ENCODE data around the gene ARMC12. TPM values are rescaled to one million over a fixed set of nuclear protein-coding genes. Genes with fewer than 3 reads are reported as not detected.

ARMC12 gene
- total RNA-seq, 1 donor from 2014 or later: not detected

DNA sequence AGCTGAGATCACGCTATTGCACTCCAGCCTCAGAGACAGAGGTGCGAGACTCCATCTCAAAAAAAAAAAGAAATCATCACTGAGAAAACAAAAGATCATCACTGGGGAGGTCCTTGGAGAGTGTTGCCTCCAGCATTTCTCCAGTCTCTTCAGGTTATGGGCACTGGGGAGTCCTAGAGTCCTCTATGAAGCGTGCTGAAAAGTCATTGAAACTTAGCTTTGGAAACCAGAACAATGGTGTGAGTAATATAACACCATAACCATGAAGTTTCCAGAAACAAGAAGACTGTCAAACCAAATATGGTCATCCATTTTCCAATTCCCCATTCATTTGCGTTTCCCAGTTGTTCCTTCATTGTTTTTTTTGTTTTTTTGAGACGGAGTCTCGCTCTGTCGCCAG is 13.7 kb downstream of the ARMC12 start:
- no peaks in the 10 kb centered on the region for H3K36me3 ChIP-seq
- no peak overlapping the region for H3K4me3 ChIP-seq
- TF ChIP-seq, protein P1, sequence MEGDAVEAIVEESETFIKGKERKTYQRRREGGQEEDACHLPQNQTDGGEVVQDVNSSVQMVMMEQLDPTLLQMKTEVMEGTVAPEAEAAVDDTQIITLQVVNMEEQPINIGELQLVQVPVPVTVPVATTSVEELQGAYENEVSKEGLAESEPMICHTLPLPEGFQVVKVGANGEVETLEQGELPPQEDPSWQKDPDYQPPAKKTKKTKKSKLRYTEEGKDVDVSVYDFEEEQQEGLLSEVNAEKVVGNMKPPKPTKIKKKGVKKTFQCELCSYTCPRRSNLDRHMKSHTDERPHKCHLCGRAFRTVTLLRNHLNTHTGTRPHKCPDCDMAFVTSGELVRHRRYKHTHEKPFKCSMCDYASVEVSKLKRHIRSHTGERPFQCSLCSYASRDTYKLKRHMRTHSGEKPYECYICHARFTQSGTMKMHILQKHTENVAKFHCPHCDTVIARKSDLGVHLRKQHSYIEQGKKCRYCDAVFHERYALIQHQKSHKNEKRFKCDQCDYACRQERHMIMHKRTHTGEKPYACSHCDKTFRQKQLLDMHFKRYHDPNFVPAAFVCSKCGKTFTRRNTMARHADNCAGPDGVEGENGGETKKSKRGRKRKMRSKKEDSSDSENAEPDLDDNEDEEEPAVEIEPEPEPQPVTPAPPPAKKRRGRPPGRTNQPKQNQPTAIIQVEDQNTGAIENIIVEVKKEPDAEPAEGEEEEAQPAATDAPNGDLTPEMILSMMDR (IDR thresholded peaks at IDR 0.05): no peak
- ATAC-seq: no peak
- intact Hi-C loops (cut with DNase I): no loop called here
- DNase-seq: no peak
- no peaks in the 10 kb centered on the region for H3K4me1 ChIP-seq
- H3K27ac ChIP-seq: no peak overlapping the region
- no peaks in the 10 kb centered on the region for H3K27me3 ChIP-seq (ENCODE audit: low read depth)
- H3K9me3 ChIP-seq: peaks cover 4% of the 10 kb centered on the region

DNA sequence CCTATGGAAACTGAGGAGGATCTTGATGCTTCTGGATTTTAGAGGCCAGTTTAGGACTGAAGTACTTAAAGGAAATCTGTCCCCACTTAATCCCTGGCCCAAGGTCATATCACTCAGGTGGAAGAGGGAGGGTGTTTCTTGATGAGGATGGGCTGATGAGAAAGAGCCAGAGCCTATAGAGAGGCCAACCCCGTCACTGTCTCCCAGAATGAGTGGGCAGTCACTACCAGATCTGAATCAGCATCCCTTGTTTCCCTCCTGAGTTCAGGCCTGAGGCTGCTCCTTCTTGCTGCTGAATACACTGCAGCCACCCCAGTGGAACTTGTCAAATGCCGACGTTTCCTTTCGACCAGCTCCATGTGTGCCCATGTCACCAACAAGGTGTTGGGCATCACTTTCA is 14.8 kb downstream of the ARMC12 start:
- Histone ChIP-seq H3K27me3 (ENCODE audit: low read depth) (no peaks in the 10 kb centered on the region), H3K4me1 (no peaks in the 10 kb centered on the region), H3K4me3 (no peak overlapping the region), H3K27ac (no peak overlapping the region), H3K36me3 (no peaks in the 10 kb centered on the region), H3K9me3 (peaks cover 4% of the 10 kb centered on the region)
- no peak for ATAC-seq
- TF ChIP-seq, protein P1 (IDR thresholded peaks at IDR 0.05): no peak
- intact Hi-C loops (cut with DNase I): no loop called here
- no peak for DNase-seq

DNA sequence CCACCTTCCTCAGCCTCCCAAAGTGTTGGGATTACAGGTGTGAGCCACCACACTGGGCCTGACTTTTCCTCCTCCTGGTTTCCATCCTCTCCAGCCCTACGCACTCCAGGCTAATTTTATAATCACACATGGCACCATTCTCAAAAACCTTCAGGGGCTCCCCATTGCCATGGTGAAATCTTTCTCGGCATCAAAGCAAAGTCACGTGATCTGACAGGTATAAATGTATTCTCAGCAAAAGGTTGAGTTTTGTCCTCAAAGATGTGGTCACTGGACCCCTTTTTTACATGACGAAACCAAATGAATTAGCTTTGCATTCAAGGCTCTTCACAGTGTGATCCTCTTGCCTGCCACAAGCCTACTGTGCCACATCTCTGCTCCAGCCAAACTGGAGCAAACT is 15.5 kb downstream of the ARMC12 start:
- no peak overlapping the region for H3K4me3 ChIP-seq
- no peak overlapping the region for H3K27ac ChIP-seq
- no peaks in the 10 kb centered on the region for H3K27me3 ChIP-seq (ENCODE audit: low read depth)
- H3K9me3 ChIP-seq: peaks cover 4% of the 10 kb centered on the region
- no peaks in the 10 kb centered on the region for H3K4me1 ChIP-seq
- ATAC-seq (no peak), DNase-seq (no peak)
- TF ChIP-seq, protein P1 (IDR thresholded peaks at IDR 0.05): no peak
- intact Hi-C loops (cut with DNase I): no loop called here
- H3K36me3 ChIP-seq: no peaks in the 10 kb centered on the region

DNA sequence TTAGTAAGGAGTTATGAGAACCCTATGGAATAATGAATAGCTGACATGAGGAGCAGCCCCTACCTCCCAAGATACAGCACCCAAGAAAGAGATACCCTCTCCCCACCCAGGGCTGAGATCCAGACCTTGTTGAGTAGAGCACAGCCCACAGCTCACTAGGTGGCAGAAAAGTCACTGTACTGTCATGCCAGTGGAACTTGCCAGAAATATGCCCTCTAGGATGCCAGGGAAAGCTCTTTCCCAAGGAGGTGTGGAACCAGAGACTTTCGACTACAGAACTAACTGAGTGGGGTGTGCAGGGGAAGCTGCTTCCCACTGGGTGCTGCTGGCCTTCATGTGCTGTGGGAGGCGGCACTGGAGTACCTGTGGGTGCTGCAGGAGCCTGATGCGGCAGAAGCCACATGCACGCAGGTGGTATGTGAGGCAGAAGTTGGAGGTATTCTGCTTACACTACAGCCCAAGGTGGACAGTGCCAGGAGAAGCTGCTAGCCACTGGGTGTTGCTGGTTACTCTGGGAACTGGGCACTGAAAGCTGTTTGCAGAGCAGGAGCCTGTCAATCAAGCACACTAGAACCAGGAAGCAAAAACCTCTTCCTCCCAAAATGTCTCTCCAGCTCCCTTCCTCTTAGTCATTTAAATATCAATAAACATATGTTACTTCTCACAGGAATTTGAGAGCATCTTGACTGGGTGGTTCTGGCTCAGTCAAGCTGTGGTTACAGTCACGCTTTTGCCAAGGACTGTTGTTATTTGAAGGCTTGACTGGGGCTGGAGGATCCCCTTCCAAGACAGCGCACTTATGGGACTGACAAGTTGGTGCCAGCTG is 17.8 kb downstream of the ARMC12 start:
- Histone ChIP-seq H3K4me3 (no peak overlapping the region), H3K27ac (no peak overlapping the region), H3K4me1 (no peaks in the 10 kb centered on the region), H3K9me3 (no peaks in the 10 kb centered on the region), H3K36me3 (no peaks in the 10 kb centered on the region), H3K27me3 (ENCODE audit: low read depth) (peaks cover 4% of the 10 kb centered on the region)
- peak in 1 of 2 donors; percentile 58 for ATAC-seq
- intact Hi-C loops (cut with DNase I): no loop called here
- no peak for DNase-seq
- TF ChIP-seq, protein P1 (IDR thresholded peaks at IDR 0.05): no peak

DNA sequence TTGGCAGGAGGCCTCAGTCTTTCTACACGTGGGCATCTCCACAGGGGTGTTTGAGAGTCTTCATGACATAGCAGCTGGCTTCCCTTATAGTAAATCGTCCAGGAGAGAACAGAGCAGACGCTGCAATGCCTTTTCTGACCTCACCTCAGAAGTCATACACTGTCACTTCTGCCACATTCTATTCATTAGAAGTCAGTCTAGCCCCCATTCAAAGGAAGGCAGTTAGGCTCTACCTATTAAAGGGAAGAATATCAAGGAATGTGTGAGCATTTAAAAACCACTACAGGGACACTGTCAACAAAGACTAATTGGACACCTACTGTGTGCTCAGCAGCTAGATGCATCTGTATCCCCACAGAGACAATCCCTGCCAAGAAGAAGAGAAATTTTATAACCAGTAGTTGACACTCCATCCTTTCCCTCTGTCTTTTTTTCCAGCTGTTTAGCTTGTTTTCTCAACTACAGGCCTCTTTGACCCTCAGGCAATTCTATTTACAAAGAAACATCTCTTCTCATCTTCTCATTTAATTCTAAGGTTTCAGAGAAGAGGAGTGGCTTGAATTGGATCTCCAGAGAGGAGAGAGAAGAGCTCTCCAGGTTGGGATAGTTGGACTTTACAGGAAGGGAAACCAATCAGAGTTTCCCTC is 18.6 kb downstream of the ARMC12 start:
- H3K36me3 ChIP-seq: no peaks in the 10 kb centered on the region
- H3K4me1 ChIP-seq: no peaks in the 10 kb centered on the region
- ATAC-seq (no peak), DNase-seq (no peak)
- no peak overlapping the region for H3K4me3 ChIP-seq
- intact Hi-C loops (cut with DNase I): no loop called here
- TF ChIP-seq, protein P1 (IDR thresholded peaks at IDR 0.05): no peak
- no peak overlapping the region for H3K27ac ChIP-seq
- peaks cover 10% of the 10 kb centered on the region for H3K27me3 ChIP-seq (ENCODE audit: low read depth)
- H3K9me3 ChIP-seq: no peaks in the 10 kb centered on the region

Measured in lower lobe of right lung (tissue), 2 donors.